ENCODE measurements around the gene KLHL30.

KLHL30 gene

DNA sequence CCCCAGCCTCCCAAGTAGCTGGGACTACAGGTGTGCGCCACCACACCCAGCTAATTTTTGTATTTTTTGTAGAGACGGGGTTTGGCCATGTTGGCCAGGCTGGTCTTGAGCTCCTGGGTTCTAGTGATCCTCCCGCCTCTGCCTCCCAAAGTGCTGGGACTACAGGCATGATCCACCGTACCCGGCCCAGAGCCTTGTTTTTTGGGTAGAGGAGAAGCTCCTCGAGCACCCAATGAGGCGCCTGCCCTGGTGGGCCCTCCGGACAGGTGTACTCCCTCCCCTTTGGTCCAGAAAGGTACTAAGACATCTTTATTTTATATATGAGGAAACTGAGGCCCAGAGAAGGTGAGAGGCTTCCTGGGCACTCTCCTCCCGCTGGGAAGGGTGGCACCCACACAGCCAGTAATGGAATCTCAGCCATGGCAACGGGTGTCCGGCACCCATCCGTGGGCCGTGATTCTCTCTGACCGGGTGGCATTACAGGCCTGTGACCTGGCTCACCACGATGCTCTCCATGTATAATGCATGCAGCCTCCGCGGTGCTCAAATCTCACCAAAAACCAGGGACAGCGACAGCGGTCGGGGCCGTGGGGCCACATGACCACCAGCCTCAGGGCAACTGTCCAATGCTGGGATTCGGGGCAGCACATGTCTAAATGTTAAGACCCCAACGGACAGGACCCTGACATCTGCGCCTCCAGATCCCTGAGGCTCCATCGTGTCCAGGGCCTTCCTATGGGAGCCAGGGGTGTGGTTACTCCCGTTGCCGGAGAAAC is 16.8 kb upstream of the KLHL30 start:
- no peak for DNase-seq

DNA sequence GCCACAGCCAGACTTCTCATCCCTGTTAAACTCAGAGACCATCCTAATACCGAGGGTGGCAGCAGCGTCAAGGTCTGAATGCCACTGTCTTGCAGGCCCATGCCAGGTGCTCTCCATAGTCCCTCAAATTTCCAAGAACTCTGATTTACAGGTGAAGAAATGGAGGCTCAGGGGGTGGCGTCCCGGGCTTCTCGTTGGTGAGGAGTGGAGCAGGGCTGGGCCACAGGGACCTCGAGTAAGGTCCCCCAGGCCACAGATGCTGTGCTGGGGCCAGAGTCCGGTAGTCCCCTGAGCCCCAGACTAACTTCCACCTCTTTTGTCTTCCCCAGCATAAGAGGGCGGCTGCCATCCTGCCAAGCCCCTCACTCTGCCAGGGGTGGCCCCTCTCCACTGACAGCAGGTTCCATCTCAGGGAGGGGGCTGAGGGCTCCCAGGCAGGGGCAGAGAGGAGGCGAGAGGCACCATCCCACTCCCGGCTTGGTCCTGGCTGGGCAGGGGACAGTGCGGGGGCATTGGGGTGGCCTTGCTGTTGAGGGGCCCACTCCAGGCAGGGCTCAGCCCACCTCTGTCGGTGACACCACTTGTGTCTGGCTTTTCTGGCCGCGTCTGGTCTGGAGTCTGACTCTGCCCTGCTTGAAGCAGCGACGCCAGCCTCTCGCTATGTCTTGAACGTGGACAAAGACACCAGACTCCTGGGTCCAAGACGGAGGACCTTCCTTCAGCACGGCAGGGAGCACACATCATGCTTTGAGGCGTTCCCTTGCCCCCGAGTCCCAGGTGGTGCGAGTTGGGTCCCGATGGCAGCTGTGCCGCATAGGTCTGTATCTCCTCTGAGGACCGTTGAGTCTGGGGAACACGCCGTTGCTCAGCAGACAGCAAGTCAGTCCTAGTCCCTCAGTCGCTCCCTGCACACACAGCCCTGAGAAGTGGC is 15.9 kb upstream of the KLHL30 start:
- DNase-seq = no peak

DNA sequence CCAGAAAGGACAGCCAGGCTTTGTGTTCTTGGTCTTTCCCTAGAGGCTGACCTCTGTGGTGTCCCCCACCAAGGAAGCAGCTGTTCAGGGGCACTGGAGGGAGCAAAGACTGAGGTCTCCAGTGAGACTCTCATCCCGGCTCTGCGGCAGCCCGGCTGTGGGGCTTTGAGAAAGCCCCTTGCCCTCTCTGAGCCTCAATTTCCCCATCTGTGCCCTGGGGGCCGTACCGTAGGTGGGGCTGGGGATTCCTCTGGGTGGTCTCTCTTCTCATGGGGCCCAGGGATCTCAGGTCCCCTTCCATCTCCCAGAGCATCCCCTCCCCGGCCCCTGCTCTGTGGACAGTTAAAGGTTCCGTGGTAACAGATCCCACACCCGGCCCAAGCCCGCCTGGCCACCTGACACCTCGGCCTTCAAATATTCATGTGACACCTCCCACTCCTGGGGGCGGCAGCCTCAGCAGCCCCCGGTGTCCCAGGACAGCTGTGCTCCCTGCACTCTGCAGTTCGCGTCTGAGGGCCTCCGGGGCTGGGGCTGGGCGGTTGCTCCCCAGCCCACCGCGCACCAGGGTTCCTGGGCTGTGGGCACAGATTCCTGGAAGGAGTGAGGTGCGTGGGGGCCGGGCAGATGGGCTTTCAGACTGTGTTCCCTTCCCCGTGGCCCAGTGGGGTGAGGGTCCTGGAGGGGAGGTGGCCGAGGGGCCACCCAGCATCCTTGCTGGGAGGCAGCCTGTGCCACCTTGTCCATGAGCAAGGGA is 15.1 kb upstream of the KLHL30 start:
- no peak for DNase-seq

DNA sequence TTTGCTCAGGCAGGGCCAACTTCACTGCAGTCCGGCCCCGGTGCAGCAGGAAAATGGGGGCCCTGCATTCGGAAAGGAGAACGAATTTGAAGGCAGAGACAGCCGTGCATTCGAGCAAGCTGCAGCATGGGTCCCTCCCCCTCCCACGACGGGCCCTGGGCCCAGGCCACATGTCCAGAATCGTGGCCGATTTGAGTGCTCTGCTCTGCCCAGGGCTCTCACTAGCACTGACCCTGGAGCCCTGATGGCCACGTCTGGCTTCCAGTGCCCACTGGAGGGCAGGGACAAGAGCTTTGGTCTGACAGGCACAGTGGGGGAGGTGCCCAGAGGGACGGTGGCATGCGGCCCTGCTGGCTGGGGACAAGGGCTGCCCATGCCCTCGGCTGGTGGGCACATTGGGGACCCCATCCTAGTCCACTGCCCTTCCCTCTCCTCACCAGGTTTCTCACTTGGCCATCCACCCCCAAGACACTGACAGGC is 14.4 kb upstream of the KLHL30 start:
- DNase-seq = no peak

DNA sequence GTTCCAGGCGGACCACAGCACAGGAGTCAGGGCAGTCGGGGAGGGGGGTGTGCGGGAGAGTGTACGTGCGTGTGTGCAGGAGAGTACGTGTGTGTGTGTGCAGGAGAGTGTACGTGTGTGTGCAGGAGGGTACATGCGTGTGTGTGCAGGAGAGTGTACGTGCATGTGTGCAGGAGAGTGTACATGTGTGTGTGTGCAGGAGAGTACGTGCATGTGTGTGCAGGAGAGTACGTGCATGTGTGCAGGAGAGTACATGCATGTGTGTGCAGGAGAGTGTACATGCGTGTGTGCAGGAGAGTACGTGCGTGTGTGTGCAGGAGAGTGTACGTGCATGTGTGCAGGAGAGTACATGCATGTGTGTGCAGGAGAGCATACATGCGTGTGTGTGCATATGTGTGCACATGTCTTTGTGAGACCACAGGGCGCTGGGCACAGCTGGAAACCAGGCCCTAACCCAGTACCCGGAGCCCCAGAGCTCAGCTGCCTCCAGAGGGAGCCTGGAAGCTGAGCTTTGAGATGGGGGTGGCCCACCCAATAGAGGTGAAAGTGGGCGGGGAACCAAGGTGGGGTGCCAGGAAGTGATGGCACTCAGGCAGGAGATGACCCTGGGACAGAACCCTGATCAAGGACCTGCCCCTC is 13.9 kb upstream of the KLHL30 start:
- DNase-seq = no peak

DNA sequence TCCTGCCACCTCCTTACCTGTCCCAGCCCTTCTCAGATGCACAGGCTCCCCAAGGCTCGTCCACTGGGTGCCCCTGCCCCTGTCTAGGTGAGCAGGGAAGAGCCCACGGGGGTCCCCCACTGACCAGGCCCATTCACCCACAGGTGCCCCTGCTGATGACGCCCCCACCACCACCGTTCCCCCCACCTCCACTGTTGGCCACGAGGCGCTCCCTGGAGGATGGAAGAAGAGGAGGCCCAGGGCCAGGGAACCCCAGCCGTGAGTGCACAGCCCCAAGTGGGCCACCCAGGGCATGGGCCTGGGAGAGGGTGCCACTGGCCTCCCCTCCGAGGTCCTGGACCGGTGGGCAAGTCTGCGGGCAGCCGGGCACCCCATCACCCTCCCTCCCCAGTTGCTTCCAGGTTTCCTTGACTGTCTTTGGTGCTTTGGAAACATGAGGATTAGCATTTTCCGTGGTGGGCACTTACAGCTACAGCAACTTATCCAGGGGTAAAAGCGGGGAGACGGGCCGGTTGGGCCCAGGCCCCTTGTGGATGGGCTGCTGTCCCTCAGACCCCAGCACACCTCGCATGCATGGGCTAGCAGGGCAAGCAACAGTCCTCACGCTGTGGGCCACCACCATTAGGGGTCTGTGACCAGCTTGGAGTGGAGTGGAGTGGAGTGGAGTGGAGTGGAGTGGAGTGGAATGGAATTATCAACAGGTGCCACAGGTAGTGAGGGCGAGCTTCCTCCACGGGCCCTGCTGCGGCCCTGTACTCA is 13.2 kb upstream of the KLHL30 start:
- DNase-seq = no peak

DNA sequence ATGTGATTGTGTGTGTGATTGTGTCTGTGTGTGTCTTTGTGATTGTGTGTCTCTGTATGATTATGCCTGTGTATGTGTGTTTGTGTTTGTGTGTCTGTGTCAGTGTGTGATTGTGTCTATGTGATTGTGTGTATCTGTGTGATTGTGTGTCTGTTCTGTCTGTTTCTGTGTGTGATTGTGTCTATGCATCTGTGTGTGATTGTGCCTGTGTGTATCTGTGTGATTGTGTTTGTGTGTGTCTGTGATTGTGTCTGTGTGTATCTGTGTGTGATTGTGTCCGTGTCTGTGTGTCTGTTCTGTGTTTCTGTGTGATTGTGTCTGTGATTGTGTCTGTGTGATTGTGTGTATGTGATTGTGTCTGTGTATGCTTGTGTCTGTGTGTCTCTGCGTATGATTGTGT is 12.1 kb upstream of the KLHL30 start:
- DNase-seq = no peak

DNA sequence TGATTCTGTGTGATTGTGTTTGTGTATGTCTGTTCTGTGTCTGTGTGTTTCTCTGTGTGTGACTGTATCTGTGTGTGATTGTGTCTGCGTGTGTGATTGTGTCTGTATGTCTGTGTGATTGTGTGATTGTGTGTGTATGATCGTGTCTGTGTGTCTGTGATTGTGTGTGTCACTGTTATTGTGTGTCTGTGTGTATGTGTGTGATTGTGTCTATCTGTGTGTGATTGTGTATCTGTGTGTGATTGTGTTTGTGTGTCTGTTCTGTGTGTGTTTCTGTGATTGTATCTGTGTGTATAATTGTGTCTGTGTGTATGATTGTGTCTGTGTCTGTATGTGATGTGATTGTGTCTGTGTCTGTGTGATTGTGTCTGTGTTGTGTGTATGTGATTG is 11.7 kb upstream of the KLHL30 start:
- DNase-seq = no peak

DNA sequence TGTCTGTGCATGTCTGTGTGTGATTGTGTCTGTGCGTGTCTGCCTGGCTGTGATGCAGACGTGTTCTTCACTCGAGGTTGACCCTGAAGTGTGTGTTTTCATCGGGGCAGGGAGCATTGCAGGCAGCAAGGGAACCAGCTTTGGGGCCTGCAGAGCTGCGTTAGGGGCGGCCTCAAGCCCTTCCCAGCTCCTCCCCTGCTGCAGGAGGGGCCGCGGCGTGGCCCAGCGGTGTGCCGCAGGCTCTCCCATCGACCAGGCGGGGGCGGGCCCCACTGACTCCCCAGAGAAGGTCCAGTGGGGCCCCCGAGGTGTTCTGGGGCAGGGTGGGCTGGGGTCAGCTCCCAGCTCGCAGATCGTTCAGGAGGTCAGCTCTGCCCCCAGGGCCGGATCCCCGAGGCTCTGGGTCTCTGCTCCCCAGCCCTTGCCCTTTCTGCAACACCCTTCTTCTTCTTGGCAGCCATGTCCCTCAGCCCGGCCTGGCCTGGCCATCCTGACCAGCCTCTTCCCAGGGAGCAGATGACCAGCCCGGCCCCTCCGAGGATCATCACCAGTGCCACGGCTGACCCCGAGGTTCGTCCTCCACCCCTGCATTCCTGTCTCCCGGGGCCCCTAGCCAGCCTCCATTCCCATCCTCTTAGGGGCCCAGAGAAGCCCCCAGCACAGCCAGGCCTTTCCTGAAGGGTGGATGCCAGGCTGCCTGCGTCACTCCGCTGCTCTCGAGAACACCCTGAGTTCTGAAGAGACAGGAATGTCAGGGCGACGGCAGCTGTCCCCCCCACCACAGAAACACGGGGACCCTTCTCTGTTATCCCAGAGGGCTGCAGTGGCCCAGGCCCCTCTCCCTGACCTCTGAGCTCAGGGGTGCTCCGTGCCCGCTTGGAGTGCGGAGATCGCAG is 11.1 kb upstream of the KLHL30 start:
- no peak for DNase-seq

DNA sequence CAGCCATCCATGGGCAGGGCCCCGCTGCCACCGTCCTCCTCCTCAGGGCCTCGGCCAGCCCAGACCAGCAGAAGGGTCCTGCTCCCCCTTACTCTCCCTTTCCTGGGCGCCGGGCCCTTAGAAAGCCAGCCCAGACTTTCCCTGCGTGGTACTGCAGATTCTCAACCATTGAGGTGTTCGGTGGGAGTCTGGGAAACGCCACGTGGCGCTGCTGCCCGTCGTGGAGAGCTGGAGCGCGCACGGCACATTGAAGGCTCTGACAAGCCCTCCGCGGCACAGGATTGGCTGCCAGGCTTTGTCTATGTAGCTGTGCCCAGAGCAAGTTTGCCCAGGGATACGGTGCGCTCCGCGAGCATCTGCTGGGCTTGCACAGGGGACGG is 10.4 kb upstream of the KLHL30 start:
- no peak for DNase-seq

DNA sequence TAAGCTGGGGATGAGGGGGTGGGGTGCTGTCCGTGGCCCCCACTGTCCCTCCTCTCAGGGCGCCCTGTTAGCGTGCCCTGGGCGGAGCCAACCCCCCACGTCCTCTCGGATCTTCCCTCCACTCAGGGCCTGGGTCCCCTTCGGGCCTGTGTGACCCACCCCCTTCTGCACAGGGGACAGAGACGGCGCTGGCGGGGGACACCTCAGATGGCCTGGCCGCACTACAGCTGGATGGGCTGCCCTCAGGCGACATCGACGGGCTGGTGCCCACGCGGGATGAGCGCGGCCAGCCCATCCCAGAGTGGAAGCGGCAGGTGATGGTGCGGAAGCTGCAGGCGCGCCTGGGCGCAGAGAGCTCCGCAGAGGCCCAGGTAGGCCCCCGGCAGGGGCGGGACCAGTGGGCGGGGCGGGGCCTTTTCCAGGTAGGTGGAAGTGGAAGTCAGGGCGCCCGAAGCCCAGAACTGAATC is 9.9 kb upstream of the KLHL30 start:
- no peak for DNase-seq

DNA sequence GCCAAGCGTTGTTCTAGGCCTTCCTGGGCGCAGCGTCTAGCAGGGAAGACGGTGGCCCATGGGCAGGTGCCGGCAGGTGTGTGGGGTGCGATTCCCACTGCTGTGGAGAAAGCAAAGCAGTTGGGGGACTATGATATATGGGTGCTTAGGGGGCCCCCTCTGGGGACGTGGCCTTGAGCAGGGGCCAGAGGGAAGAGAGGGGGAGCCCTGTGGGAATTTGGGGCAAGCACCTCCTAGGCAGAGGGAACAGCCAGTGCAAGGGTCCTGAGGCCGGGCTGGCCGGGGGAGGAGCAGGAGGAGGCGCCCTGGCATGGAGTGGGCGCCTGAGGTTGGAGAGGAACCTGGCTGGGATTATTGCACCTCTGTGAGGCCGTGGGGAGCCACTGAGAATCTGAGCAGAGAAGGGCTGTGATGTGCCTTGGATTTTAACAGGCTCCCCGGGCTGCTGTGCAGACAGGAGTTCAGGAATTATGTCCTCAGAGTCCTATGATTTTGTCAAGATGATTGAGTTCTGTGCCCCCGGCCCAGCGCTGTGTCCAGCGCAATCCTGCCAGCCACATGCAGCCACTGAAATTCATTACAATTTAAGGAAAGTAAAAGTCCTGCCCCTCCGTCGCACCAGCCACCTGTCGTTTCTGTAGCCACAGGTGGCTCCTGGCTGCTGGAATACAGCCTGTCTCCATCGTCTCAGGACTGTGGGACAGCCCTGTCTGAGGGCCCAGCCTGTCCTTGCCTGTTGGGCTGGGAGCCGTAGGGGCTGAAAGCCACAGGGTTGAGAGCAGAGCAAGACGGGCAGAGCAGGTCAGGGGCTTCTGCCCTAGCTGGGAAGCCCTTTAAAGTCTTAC is 9.1 kb upstream of the KLHL30 start:
- no peak for DNase-seq

DNA sequence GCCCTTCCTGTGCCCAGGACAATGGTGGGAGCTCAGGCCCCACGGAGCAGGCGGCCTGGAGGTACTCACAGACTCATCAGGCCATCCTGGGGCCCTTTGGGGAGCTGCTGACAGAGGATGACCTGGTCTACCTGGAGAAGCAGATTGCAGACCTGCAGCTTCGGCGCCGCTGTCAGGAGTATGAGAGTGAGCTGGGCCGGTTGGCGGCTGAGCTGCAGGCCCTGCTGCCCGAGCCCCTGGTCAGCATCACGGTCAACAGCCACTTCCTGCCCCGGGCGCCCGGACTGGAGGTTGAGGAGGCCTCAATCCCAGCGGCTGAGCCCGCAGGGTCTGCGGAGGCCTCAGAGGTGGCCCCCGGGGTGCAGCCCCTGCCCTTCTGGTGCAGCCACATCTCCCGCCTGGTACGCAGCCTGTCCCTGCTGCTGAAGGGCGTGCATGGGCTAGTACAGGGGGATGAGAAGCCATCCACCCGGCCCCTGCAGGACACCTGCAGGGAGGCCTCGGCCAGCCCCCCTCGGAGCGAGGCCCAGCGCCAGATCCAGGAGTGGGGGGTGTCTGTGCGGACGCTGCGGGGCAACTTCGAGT is 8.3 kb upstream of the KLHL30 start:
- DNase-seq = no peak

DNA sequence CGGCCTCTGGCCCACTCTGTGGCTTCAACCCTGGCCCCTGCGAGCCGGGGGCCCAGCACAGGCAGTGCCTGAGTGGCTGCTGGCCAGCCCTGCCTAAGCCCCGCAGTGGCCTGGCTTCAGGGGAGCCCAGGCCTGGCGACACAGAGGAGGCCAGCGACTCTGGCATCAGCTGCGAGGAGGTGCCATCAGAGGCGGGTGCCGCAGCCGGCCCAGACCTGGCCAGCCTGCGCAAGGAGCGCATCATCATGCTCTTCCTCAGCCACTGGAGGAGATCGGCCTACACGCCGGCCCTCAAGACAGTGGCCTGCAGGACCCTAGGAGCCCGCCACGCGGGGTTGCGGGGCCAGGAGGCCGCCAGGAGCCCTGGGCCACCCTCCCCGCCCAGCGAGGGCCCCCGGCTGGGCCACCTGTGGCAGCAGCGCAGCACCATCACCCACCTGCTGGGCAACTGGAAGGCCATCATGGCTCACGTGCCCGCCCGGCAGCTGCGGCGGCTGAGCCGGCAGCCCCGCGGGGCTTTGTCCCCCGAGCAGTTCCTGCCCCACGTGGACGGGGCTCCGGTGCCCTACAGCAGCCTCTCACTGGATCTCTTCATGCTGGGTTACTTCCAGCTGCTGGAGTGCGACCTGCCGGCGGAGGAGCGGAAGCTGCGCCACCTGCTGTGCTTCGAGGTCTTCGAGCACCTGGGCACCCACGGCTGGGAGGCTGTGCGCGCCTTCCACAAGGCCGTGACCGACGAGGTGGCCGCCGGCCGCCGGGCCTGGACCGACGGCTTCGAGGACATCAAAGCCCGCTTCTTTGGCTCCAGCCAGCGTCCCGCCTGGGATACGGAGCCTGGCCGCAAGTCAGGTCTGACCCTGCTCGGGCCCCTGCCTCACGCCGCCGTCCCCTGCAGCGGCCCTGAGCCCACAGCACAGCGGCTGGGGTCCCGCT is 7.5 kb upstream of the KLHL30 start:
- DNase-seq = no peak

DNA sequence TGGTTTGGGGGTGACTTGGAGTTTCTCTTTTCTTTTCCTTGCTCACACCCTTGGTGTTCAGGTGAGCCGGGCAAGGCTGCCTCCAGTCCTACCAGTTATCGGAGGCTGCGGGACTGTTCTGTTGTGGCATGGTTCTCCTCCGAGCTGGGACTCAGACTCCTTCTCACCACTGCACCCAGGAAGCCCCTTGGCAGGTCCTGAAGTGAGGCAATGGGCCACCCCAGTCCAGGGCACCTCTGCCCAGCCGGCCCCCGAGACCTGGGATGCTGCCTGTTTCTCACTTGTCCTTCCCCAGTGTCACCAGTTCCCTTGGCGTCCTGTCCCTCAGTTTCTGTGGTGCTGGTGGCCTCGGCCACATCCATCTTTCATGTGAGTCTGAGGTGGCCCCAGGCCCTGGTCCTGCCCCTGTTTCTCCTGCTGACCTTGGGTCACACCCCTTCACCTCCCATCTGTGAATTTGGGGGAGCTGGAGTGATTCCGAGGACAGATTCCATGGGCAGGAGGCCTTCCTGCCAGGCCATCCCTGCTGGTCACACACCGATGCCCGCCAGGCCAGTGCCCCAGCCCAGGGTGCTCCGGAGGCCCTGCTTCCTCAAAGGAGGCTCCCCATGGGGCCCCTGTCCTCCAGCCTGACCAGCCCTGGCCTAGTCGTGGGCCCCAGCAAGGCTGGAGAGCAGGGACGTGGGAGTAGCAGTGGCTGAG is 6.6 kb upstream of the KLHL30 start:
- DNase-seq = no peak

DNA sequence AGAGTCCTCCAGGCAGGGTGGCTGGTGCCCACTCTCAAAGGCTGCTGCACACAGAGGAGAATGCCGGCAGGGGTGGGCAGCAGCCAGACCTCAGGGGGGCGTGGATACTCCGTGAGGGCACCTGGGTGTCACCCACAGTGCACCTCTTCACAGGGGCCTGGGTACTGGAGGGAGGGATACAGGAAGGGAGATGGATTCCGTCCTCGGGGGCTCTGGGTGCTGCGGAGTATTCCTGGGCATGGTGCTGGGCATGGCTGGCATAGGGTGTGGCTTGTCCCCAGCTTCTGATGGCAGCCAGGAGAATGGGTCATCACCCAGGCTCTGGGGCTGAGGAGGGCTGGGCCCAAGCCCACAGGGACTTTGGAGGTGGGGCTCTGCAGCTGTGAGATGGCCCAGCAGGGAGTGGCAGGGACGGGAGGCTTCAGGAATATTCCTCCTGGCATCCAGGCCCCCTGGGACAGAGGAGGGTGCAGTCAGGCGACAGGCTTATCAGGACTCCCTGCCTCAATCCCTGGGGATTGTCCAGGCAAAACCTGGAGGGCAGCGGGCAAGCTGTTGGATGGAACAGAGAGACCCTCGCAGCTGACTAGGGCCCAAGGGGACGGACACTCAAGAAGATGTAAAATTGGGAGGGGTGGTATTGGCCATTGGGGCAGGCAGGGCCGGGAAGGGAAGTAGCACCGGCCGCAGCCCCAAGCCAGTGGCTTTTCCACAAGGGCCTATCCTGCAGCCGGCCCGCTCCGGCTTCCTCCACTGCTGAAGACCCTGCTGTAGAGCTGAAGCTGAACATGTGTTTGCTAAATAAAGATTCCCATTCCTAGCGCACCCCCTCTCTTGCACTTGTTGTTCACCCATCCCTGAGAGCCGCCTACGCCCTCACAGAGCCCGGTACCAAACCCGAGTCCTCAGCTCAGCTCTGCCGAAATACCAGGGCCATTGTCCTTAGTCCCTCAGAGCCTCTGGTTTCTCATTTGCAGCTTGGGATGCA is 5.7 kb upstream of the KLHL30 start:
- DNase-seq = no peak
